Measurements from ENCODE around the gene GATC. TPM values are rescaled to one million over a fixed set of nuclear protein-coding genes. Genes with fewer than 3 reads are reported as not detected.
"Not testable (repeated sequence)": the region's sequence is repeated elsewhere in the genome, so short reads cannot be mapped to it uniquely, and the experiment has no call there.

GATC gene
- total RNA-seq, 4 donors from 2014 or later: 17.5 to 27.8 (median 21.0) TPM

GRCh38 chr12:120447992-120448391, 1.7 kb downstream of the GATC start:
- Histone ChIP-seq H3K27ac (no peak overlapping the region), H3K4me3 (no peak overlapping the region), H3K27me3 (no peaks in the 10 kb centered on the region), H3K4me1 (peaks cover 26% of the 10 kb centered on the region), H3K36me3 (peaks cover 14% of the 10 kb centered on the region), H3K9me3 (no peaks in the 10 kb centered on the region)
- TF ChIP-seq EP300 (IDR thresholded peaks at IDR 0.05) (no peak), POLR2AphosphoS5 (IDR thresholded peaks at IDR 0.05) (no peak), POLR2A (IDR thresholded peaks at IDR 0.05) (no peak), CTCF (IDR thresholded peaks at IDR 0.05) (no peak)
- 92% methylated on average over 4 of the region's 4 CpGs for WGBS
- no peak for DNase-seq (ENCODE audit: low spot score in 2 of 2)

GRCh38 chr12:120452524-120452923, 6.3 kb downstream of the GATC start:
- H3K4me3 ChIP-seq; H3K27ac ChIP-seq; H3K9me3 ChIP-seq; DNase-seq (ENCODE audit: low spot score in 2 of 2); H3K27me3 ChIP-seq; H3K4me1 ChIP-seq: not testable (repeated sequence)
- WGBS: 86% methylated on average over 5 of the region's 5 CpGs
- H3K36me3 ChIP-seq: peaks cover 29% of the 10 kb centered on the region

- Histone ChIP-seq H3K27me3 (no peaks in the 10 kb centered on the region), H3K27ac (no peak overlapping the region), H3K4me1 (no peaks in the 10 kb centered on the region), H3K4me3 (no peak overlapping the region), H3K36me3 (peaks cover 36% of the 10 kb centered on the region), H3K9me3 (no peaks in the 10 kb centered on the region)
- 90% methylated on average over 3 of the region's 3 CpGs for WGBS
- no peak for TF ChIP-seq POLR2AphosphoS5 (IDR thresholded peaks at IDR 0.05)
- DNase-seq (ENCODE audit: low spot score in 2 of 2): no peak
These were observed 7.0 kb downstream of the GATC start for GRCh38 chr12:120453060-120453750.

- Histone ChIP-seq H3K36me3 (peaks cover 43% of the 10 kb centered on the region), H3K4me3 (no peak overlapping the region), H3K4me1 (no peaks in the 10 kb centered on the region), H3K9me3 (no peaks in the 10 kb centered on the region), H3K27ac (no peak overlapping the region), H3K27me3 (no peaks in the 10 kb centered on the region)
- TF ChIP-seq EP300 (IDR thresholded peaks at IDR 0.05) (no peak), CTCF (IDR thresholded peaks at IDR 0.05) (peak; percentile 9 to 70)
- 60% methylated on average over 4 of the region's 4 CpGs for WGBS
- DNase-seq (ENCODE audit: low spot score in 2 of 2): no peak
These were observed 7.7 kb downstream of the GATC start for GRCh38 chr12:120453977-120454376.

- DNase-seq (ENCODE audit: low spot score in 2 of 2): no peak
- Histone ChIP-seq H3K27ac (no peak overlapping the region), H3K9me3 (no peaks in the 10 kb centered on the region), H3K36me3 (peaks cover 56% of the 10 kb centered on the region), H3K4me3 (no peak overlapping the region), H3K4me1 (no peaks in the 10 kb centered on the region), H3K27me3 (no peaks in the 10 kb centered on the region)
- TF ChIP-seq POLR2AphosphoS5 (IDR thresholded peaks at IDR 0.05): no peak
- no peak for TF ChIP-seq POLR2A (IDR thresholded peaks at IDR 0.05)
- TF ChIP-seq EP300 (IDR thresholded peaks at IDR 0.05): no peak
- no peak for TF ChIP-seq CTCF (IDR thresholded peaks at IDR 0.05)
- 93% methylated on average over 7 of the region's 7 CpGs for WGBS
These were observed 9.1 kb downstream of the GATC start for GRCh38 chr12:120455302-120455701.

GRCh38 chr12:120457133-120457532, 10.9 kb downstream of the GATC start:
- DNase-seq (ENCODE audit: low spot score in 2 of 2): no peak

More at GRCh38 chr12:120457133-120457532, 10.9 kb downstream of the GATC start:
- H3K4me3 ChIP-seq: no peak overlapping the region
- no peaks in the 10 kb centered on the region for H3K4me1 ChIP-seq
- H3K27ac ChIP-seq: no peak overlapping the region
- WGBS: 75% methylated on average over 6 of the region's 6 CpGs
- peaks cover 71% of the 10 kb centered on the region for H3K36me3 ChIP-seq
- no peaks in the 10 kb centered on the region for H3K9me3 ChIP-seq
- H3K27me3 ChIP-seq: no peaks in the 10 kb centered on the region
- TF ChIP-seq POLR2AphosphoS5 (IDR thresholded peaks at IDR 0.05) (no peak), CTCF (IDR thresholded peaks at IDR 0.05) (no peak), EP300 (IDR thresholded peaks at IDR 0.05) (no peak), POLR2A (IDR thresholded peaks at IDR 0.05) (no peak)
